Brain microvascular endothelial cell (primary cell): ENCODE measurements around the gene ELMO1.
A peak's percentile ranks its signal among the peaks of the same experiment; 100 is the strongest.

Experiments used
- DNase-seq: peaks from one replicate; pipeline ENCODE4 v3.0.0-alpha.2; 2020
- H3K27ac ChIP-seq: fragments of 250-450 bp; sonication (Bioruptor Pico); 2 replicates; pipeline ENCODE4 v1.5.1; 2020; ENCODE audit warnings: mild to moderate bottlenecking, moderate library complexity
- H3K27me3 ChIP-seq: fragments of 250-450 bp; sonication (Bioruptor Pico); replicated peaks from 2 replicates; pipeline ENCODE4 v1.5.1; 2020; ENCODE audit warnings: mild to moderate bottlenecking
- H3K36me3 ChIP-seq: fragments of 250-450 bp; sonication (Bioruptor Pico); replicated peaks from 2 replicates; pipeline ENCODE4 v1.5.1; 2020; ENCODE audit warnings: mild to moderate bottlenecking
- H3K4me3 ChIP-seq: 2 replicates; pipeline ENCODE4 v1.5.1; 2011; ENCODE audit warnings: low read depth, mild to moderate bottlenecking, control low read depth, low read length, moderate library complexity
- CTCF ChIP-seq: IDR thresholded peaks from 2 replicates; pipeline ENCODE4 v1.5.1; 2011; ENCODE audit warnings: low read depth, mild to moderate bottlenecking, moderate library complexity, low read length, control low read depth, inconsistent platforms; ENCODE audit errors: missing control alignments
- in situ Hi-C: cut with HindIII; loops from 2 replicates; pipeline ENCODE4 v1.10.0; 2017; ENCODE audit warnings: low sequenced_read_pairs, low pct_ligation_motif_present

ELMO1 gene

GRCh38 chr7:37354656-37355131, 94.0 kb downstream of the ELMO1 start:
- no peaks in the 10 kb centered on the region for H3K27me3 ChIP-seq
- DNase-seq: peak; percentile 2
- no peak overlapping the region for H3K4me3 ChIP-seq
- in situ Hi-C loops: no loop called here
- TF ChIP-seq CTCF: no peak
- H3K27ac ChIP-seq: no peak overlapping the region
- H3K36me3 ChIP-seq: no peaks in the 10 kb centered on the region

GRCh38 chr7:37353949-37354655, 94.6 kb downstream of the ELMO1 start:
- Histone ChIP-seq H3K36me3 (no peaks in the 10 kb centered on the region), H3K27me3 (no peaks in the 10 kb centered on the region), H3K27ac (no peak overlapping the region), H3K4me3 (no peak overlapping the region)
- in situ Hi-C loops: no loop called here
- DNase-seq: no peak
- no peak for TF ChIP-seq CTCF

- in situ Hi-C loops: no loop called here
- Histone ChIP-seq H3K36me3 (no peaks in the 10 kb centered on the region), H3K4me3 (no peak overlapping the region), H3K27me3 (no peaks in the 10 kb centered on the region), H3K27ac (no peak overlapping the region)
- no peak for DNase-seq
- TF ChIP-seq CTCF: no peak
Measured at GRCh38 chr7:37352974-37353948, 95.4 kb downstream of the ELMO1 start.

GRCh38 chr7:37352251-37352880, 96.3 kb downstream of the ELMO1 start:
- TF ChIP-seq CTCF: no peak
- H3K4me3 ChIP-seq: no peak overlapping the region
- H3K27ac ChIP-seq: no peak overlapping the region
- in situ Hi-C loops: no loop called here
- H3K36me3 ChIP-seq: no peaks in the 10 kb centered on the region
- no peaks in the 10 kb centered on the region for H3K27me3 ChIP-seq
- DNase-seq: no peak

GRCh38 chr7:37351716-37352115, 96.9 kb downstream of the ELMO1 start:
- in situ Hi-C loops: no loop called here
- TF ChIP-seq CTCF: no peak
- Histone ChIP-seq H3K4me3 (no peak overlapping the region), H3K27me3 (no peaks in the 10 kb centered on the region), H3K36me3 (no peaks in the 10 kb centered on the region), H3K27ac (no peak overlapping the region)
- no peak for DNase-seq
